Endothelial cell (in vitro differentiated cells): ENCODE results near the gene ATXN10. TPM values are rescaled to one million over a fixed set of nuclear protein-coding genes. Genes with fewer than 3 reads are reported as not detected.

Experiments used
- DNase-seq: peaks from one replicate; pipeline ENCODE4 v3.0.0; 2021; ENCODE audit warnings: low spot score
- H3K27ac Mint-ChIP-seq: one replicate; pipeline ENCODE4 v1.8.0; 2021; ENCODE audit warnings: mixed read lengths, inconsistent platforms; ENCODE audit not compliant: unreplicated experiment
- H3K27me3 Mint-ChIP-seq: one replicate; pipeline ENCODE4 v1.8.0; 2021; ENCODE audit warnings: mild to moderate bottlenecking, moderate library complexity, mixed read lengths, inconsistent platforms; ENCODE audit not compliant: unreplicated experiment
- H3K36me3 Mint-ChIP-seq: one replicate; pipeline ENCODE4 v1.8.0; 2021; ENCODE audit warnings: mild to moderate bottlenecking, low read depth, mixed read lengths, inconsistent platforms; ENCODE audit not compliant: unreplicated experiment
- H3K4me1 Mint-ChIP-seq: one replicate; pipeline ENCODE4 v1.8.0; 2021; ENCODE audit warnings: mild to moderate bottlenecking, mixed read lengths, inconsistent platforms; ENCODE audit not compliant: unreplicated experiment
- H3K4me3 Mint-ChIP-seq: one replicate; pipeline ENCODE4 v1.8.0; 2021; ENCODE audit warnings: mild to moderate bottlenecking, mixed read lengths, inconsistent platforms; ENCODE audit not compliant: unreplicated experiment
- H3K9me3 Mint-ChIP-seq: one replicate; pipeline ENCODE4 v1.8.0; 2021; ENCODE audit warnings: mixed read lengths, inconsistent platforms; ENCODE audit not compliant: unreplicated experiment
- total RNA-seq: library from RNA; stranded (reverse); fragmentation: NEBNext Ultra II Directional; extraction: Animal tissue kit (Norgen Biotek cat#: 25700); gene quantifications from one replicate; pipeline ENCODE4 v1.2.1, GENCODE V29; 2021; ENCODE audit not compliant: unreplicated experiment
- TF ChIP-seq, protein P1 (sequence below): fragments of 200-600 bp; sonication (generic); IDR thresholded peaks from one replicate; pipeline ENCODE4 v1.5.0; 2021; ENCODE audit warnings: antibody characterized with exemption; ENCODE audit not compliant: unreplicated experiment

Gene ATXN10
- total RNA-seq, 1 donor from 2014 or later = 152 TPM

DNA sequence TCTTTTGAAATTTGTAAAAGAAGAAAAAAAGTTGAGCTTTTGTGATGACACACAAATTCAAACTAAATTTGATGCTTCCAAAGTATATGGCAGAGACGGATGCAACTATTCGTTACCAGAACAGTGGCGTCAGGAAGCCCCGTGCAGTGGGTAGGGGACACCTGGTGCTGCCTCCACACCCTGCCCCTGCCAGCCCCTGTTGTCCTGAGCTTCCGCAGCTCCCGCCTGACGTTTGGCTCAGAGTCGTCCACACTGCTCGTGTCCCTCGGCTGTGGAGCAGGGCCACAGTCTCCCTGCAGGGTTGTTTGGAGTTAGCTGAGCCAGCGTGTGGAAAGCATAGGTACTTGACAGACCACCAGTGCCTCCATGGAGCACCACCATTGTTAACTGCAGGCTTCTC is 86.3 kb downstream of the ATXN10 start:
- no peak overlapping the region for H3K4me3 Mint-ChIP-seq
- no peak overlapping the region for H3K27ac Mint-ChIP-seq
- peaks cover 7% of the 10 kb centered on the region for H3K4me1 Mint-ChIP-seq
- H3K36me3 Mint-ChIP-seq = peaks cover 3% of the 10 kb centered on the region
- H3K27me3 Mint-ChIP-seq = peaks cover 4% of the 10 kb centered on the region
- TF ChIP-seq, protein P1, sequence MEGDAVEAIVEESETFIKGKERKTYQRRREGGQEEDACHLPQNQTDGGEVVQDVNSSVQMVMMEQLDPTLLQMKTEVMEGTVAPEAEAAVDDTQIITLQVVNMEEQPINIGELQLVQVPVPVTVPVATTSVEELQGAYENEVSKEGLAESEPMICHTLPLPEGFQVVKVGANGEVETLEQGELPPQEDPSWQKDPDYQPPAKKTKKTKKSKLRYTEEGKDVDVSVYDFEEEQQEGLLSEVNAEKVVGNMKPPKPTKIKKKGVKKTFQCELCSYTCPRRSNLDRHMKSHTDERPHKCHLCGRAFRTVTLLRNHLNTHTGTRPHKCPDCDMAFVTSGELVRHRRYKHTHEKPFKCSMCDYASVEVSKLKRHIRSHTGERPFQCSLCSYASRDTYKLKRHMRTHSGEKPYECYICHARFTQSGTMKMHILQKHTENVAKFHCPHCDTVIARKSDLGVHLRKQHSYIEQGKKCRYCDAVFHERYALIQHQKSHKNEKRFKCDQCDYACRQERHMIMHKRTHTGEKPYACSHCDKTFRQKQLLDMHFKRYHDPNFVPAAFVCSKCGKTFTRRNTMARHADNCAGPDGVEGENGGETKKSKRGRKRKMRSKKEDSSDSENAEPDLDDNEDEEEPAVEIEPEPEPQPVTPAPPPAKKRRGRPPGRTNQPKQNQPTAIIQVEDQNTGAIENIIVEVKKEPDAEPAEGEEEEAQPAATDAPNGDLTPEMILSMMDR = no peak
- no peak for DNase-seq
- H3K9me3 Mint-ChIP-seq = no peaks in the 10 kb centered on the region

- Mint-ChIP-seq H3K9me3 (no peaks in the 10 kb centered on the region), H3K4me3 (no peak overlapping the region), H3K27me3 (peaks cover 4% of the 10 kb centered on the region), H3K36me3 (peaks cover 3% of the 10 kb centered on the region), H3K4me1 (peaks cover 9% of the 10 kb centered on the region), H3K27ac (no peak overlapping the region)
- DNase-seq = no peak
- TF ChIP-seq, protein P1 = no peak
Observed at GRCh38 chr22:45758603-45759002, 87.0 kb downstream of the ATXN10 start.

- H3K4me1 Mint-ChIP-seq = peaks cover 2% of the 10 kb centered on the region
- DNase-seq = no peak
- H3K36me3 Mint-ChIP-seq = peaks cover 7% of the 10 kb centered on the region
- no peak overlapping the region for H3K27ac Mint-ChIP-seq
- no peaks in the 10 kb centered on the region for H3K9me3 Mint-ChIP-seq
- no peak overlapping the region for H3K4me3 Mint-ChIP-seq
- TF ChIP-seq, protein P1 = no peak
- peaks cover 7% of the 10 kb centered on the region for H3K27me3 Mint-ChIP-seq
Observed at GRCh38 chr22:45760682-45761081, 89.0 kb downstream of the ATXN10 start.

DNA sequence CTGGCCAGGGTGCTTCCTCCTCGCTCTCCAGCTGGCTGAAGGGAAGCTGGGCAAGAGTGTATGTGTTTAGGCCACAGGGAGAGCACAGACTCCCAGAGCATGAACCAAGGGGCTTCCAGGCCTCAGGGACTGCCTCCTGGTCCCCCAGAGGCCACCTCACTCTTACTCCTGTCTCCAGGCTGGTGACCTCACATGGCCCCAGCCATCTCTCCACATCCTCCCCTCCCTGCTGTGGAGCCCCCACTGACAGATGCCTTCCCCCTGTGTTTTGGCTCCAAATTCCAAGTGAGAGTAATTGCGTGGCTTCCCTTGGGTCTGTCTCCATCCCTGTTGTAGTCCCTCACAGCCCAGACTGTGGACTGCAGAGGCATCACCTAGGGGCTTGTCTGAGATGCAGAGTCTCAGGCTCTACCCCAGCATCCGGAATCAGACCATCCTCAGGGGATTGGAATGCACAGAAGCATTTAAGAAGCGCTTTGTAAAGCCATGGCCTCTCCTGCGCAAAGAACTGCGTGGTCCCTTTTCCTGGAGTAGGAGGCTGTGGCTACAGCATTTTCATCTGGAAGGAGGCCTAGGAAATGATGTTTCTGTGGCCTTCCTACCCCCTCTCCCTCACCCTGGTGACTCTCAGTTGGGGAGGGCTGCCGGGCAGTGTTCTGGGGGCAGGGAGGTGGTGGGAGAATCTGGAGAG is 91.1 kb downstream of the ATXN10 start:
- no peaks in the 10 kb centered on the region for H3K9me3 Mint-ChIP-seq
- peaks cover 7% of the 10 kb centered on the region for H3K27me3 Mint-ChIP-seq
- H3K36me3 Mint-ChIP-seq = peaks cover 7% of the 10 kb centered on the region
- peak overlapping the region; percentile 37 for H3K4me3 Mint-ChIP-seq
- TF ChIP-seq, protein P1 = no peak
- no peak overlapping the region for H3K27ac Mint-ChIP-seq
- no peak for DNase-seq
- peaks cover 5% of the 10 kb centered on the region for H3K4me1 Mint-ChIP-seq

DNA sequence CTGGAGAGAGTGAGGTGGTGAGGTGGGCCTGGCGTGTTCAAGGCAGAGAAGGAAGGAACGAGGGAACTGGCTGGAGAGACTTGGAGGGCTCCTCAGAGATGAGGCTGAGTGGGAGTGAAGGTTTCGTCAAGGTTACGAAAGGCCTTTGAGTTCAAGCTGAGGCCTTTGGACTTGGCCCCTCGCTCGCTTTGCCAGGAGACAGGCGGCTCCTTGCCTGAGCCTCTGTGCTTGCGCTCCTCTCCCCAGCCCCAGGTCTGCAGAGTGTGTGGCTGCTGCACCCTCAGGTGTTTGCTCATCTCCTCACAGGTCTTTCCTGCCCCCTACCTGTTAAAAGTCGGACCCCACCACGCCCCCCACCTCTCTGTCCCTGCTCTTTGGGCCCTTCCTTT is 91.6 kb downstream of the ATXN10 start:
- H3K4me3 Mint-ChIP-seq = no peak overlapping the region
- peaks cover 7% of the 10 kb centered on the region for H3K27me3 Mint-ChIP-seq
- peaks cover 6% of the 10 kb centered on the region for H3K4me1 Mint-ChIP-seq
- no peak overlapping the region for H3K27ac Mint-ChIP-seq
- H3K36me3 Mint-ChIP-seq = peaks cover 7% of the 10 kb centered on the region
- TF ChIP-seq, protein P1 = no peak
- no peaks in the 10 kb centered on the region for H3K9me3 Mint-ChIP-seq
- DNase-seq = no peak
